Measurements from ENCODE around the gene KIF1B. TPM values are rescaled to one million over a fixed set of nuclear protein-coding genes. Genes with fewer than 3 reads are reported as not detected.

Gene KIF1B
- total RNA-seq, 4 donors from 2014 or later: 46.0 to 88.0 (median 51.2) TPM

DNA sequence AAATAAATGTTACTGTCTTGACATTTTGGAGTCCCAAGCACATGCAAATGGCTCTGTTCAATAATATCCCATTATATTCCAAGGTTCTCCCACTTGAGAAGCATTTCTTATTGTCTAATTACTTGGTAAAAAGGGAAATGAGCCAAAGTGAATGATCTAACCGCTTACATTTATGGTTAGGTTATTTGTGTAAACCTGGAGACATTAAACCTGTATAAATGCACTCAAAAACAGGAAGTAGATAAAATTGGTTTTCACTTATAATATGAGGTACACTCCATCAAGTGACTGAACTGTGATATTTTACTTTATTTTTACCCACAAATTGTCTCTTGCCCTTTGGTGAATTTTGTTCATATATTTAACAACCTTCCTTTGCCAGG is 26.8 kb downstream of the KIF1B start:
- DNase-seq (ENCODE audit: low spot score in 2 of 2): no peak
- Histone ChIP-seq H3K4me3 (no peak overlapping the region), H3K4me1 (no peaks in the 10 kb centered on the region), H3K9me3 (no peaks in the 10 kb centered on the region), H3K36me3 (peaks cover 20% of the 10 kb centered on the region), H3K27me3 (no peaks in the 10 kb centered on the region), H3K27ac (no peak overlapping the region)
- 71% methylated on average over 1 of the region's 1 CpG for WGBS
- no peak for TF ChIP-seq POLR2A (IDR thresholded peaks at IDR 0.05)
- TF ChIP-seq EP300 (IDR thresholded peaks at IDR 0.05): no peak
- TF ChIP-seq, protein P1, sequence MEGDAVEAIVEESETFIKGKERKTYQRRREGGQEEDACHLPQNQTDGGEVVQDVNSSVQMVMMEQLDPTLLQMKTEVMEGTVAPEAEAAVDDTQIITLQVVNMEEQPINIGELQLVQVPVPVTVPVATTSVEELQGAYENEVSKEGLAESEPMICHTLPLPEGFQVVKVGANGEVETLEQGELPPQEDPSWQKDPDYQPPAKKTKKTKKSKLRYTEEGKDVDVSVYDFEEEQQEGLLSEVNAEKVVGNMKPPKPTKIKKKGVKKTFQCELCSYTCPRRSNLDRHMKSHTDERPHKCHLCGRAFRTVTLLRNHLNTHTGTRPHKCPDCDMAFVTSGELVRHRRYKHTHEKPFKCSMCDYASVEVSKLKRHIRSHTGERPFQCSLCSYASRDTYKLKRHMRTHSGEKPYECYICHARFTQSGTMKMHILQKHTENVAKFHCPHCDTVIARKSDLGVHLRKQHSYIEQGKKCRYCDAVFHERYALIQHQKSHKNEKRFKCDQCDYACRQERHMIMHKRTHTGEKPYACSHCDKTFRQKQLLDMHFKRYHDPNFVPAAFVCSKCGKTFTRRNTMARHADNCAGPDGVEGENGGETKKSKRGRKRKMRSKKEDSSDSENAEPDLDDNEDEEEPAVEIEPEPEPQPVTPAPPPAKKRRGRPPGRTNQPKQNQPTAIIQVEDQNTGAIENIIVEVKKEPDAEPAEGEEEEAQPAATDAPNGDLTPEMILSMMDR (IDR thresholded peaks at IDR 0.05): no peak
- TF ChIP-seq POLR2AphosphoS5 (IDR thresholded peaks at IDR 0.05): no peak

DNA sequence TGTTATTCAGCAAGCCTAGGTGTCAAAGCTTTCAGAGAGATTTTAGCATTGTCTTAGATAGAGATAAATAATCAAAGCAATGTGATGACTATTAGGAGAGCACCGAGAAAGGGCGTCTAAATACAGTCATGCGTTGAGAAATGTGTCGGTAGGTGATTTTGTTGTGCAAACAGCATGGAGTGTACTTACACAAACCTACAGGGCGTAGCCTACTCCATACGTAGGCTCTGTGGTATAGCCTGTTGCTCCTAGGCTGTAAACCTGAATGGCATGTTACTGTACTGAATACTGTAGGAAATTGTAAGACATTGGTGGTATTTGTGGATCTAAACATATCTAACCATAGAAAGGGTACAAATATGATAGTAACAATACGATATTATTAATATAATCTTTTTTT is 31.8 kb downstream of the KIF1B start:
- WGBS: 85% methylated on average over 7 of the region's 7 CpGs
- no peak for TF ChIP-seq EP300 (IDR thresholded peaks at IDR 0.05)
- TF ChIP-seq POLR2AphosphoS5 (IDR thresholded peaks at IDR 0.05): no peak
- TF ChIP-seq, protein P1 (IDR thresholded peaks at IDR 0.05): no peak
- TF ChIP-seq POLR2A (IDR thresholded peaks at IDR 0.05): no peak
- H3K27ac ChIP-seq: no peak overlapping the region
- no peak for DNase-seq (ENCODE audit: low spot score in 2 of 2)
- H3K36me3 ChIP-seq: no peaks in the 10 kb centered on the region
- H3K4me1 ChIP-seq: peaks cover 4% of the 10 kb centered on the region
- no peaks in the 10 kb centered on the region for H3K27me3 ChIP-seq
- no peak overlapping the region for H3K4me3 ChIP-seq
- no peaks in the 10 kb centered on the region for H3K9me3 ChIP-seq

DNA sequence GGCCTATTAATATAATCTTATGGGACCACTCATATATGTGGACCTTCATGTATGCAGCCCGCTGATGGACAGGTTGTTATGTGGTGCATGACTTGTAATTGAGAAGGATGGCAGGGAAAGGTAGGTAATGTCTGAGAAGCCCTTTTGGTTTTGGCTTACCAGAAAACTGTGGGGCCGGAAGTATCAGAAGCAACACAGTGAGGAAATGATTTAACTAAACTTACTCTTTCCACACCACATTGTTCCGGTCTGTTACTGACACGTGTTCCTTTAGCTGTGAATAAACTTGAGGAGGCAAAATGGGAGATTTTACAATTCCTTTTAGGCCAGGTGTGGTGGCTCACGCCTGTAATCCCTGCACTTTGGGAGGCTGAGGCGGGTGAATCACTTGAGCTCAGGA is 32.4 kb downstream of the KIF1B start:
- Histone ChIP-seq H3K4me1 (peaks cover 4% of the 10 kb centered on the region), H3K4me3 (no peak overlapping the region), H3K36me3 (no peaks in the 10 kb centered on the region), H3K27me3 (no peaks in the 10 kb centered on the region), H3K9me3 (no peaks in the 10 kb centered on the region), H3K27ac (no peak overlapping the region)
- no peak for TF ChIP-seq POLR2AphosphoS5 (IDR thresholded peaks at IDR 0.05)
- TF ChIP-seq EP300 (IDR thresholded peaks at IDR 0.05): no peak
- TF ChIP-seq POLR2A (IDR thresholded peaks at IDR 0.05): no peak
- TF ChIP-seq, protein P1 (IDR thresholded peaks at IDR 0.05): no peak
- WGBS: 92% methylated on average over 6 of the region's 6 CpGs
- no peak for DNase-seq (ENCODE audit: low spot score in 2 of 2)

DNA sequence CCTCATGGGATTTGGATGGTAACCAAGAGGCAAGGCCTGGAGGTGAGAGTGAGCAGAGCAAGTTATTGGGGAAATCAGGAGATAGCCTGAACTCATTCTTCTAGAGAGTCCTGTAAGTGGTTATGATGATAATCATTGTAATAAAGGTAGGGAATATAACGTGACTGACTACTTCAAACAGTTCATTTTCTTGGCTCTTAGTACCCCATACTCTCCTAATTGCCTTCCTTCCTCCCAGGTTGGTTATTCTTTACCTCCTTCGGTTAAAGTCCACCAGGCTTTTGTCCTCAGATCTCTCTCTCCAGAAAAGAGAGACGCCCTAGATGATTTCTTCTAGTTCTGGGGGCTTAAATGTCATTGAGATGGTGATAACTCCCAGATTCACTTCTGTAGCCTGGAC is 35.3 kb downstream of the KIF1B start:
- Histone ChIP-seq H3K27ac (no peak overlapping the region), H3K36me3 (no peaks in the 10 kb centered on the region), H3K9me3 (no peaks in the 10 kb centered on the region), H3K27me3 (no peaks in the 10 kb centered on the region), H3K4me3 (no peak overlapping the region), H3K4me1 (peaks cover 4% of the 10 kb centered on the region)
- WGBS: 76% methylated on average over 3 of the region's 3 CpGs
- DNase-seq (ENCODE audit: low spot score in 2 of 2): no peak
- TF ChIP-seq, protein P1 (IDR thresholded peaks at IDR 0.05): no peak
- TF ChIP-seq EP300 (IDR thresholded peaks at IDR 0.05) (no peak), POLR2AphosphoS5 (IDR thresholded peaks at IDR 0.05) (no peak), POLR2A (IDR thresholded peaks at IDR 0.05) (no peak)

DNA sequence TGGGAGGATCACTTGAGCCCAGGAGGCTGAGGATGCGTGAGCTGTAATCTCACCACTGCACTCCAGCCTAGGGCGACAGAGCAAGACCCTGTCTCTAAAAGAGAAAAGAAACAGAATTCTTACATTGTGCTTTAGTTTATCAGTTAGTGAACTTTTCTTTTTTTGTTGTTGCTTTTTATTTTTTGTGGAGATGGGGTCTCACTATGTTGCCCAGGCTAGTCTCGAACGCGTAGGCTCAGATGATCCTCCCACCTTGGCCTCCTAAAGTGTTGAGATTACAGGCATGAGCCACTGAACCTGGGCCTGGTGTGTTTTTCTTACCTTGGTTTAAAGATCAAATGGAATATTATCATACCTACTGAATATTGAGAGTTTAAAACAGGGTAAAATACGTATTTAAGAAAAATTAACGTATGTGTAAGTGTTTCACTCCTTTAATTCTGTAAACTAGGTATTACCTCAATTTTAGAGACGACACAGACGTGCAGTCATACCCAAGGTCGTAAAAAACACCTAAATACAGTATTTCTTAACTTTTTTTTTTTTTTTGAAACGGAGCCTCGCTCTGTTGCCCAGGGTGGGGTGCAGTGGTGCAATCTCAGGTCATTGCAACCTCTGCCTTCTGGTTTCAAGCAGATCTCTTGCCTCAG is 39.6 kb downstream of the KIF1B start:
- Histone ChIP-seq H3K4me3 (no peak overlapping the region), H3K4me1 (peaks cover 31% of the 10 kb centered on the region), H3K9me3 (no peaks in the 10 kb centered on the region), H3K27me3 (no peaks in the 10 kb centered on the region), H3K36me3 (no peaks in the 10 kb centered on the region), H3K27ac (no peak overlapping the region)
- WGBS: 94% methylated on average over 12 of the region's 12 CpGs
- no peak for TF ChIP-seq POLR2AphosphoS5 (IDR thresholded peaks at IDR 0.05)
- TF ChIP-seq, protein P1 (IDR thresholded peaks at IDR 0.05): no peak
- TF ChIP-seq EP300 (IDR thresholded peaks at IDR 0.05): no peak
- no peak for TF ChIP-seq POLR2A (IDR thresholded peaks at IDR 0.05)
- no peak for DNase-seq (ENCODE audit: low spot score in 2 of 2)
